GM23338 (cell line): ENCODE data around the gene ERFE.

ENCODE experiments used
- CREB1 ChIP-seq: fragments of 250-450 bp; sonication (Bioruptor Pico); IDR thresholded peaks from 2 replicates; pipeline ENCODE4 v1.5.0; 2020; ENCODE audit warnings: low read depth, mild to moderate bottlenecking, moderate library complexity
- CTCF ChIP-seq, 2 experiments: fragments of 200-600 bp in 1 of 2; sonication (generic) in 1 of 2; conservative IDR thresholded peaks; 2 replicates each; pipeline versions ENCODE4 v1.5.1 to v1.6.1; 2016 to 2017; ENCODE audit warnings: antibody characterized with exemption in 2 of 2, low read depth in 2 of 2, mild to moderate bottlenecking in 2 of 2, moderate library complexity in 1 of 2
- ETS1 ChIP-seq: IDR thresholded peaks from 2 replicates; pipeline ENCODE4 v1.6.1; 2016; ENCODE audit warnings: antibody characterized with exemption
- EZH2 ChIP-seq: fragments of 200-600 bp; sonication (generic); IDR thresholded peaks from one replicate; pipeline ENCODE4 v1.8.0; 2017; ENCODE audit warnings: antibody characterized with exemption, mild to moderate bottlenecking, low read depth; ENCODE audit not compliant: unreplicated experiment
- EZH2phosphoT487 ChIP-seq: fragments of 200-600 bp; sonication (generic); IDR thresholded peaks from one replicate; pipeline ENCODE4 v1.8.1; 2018; ENCODE audit warnings: antibody characterized with exemption; ENCODE audit not compliant: unreplicated experiment
- JUNB ChIP-seq: IDR thresholded peaks from one replicate; pipeline ENCODE4 v1.6.1; 2016; ENCODE audit warnings: antibody characterized with exemption; ENCODE audit not compliant: unreplicated experiment
- NANOG ChIP-seq: IDR thresholded peaks from 2 replicates; pipeline ENCODE4 v1.6.1; 2016; ENCODE audit warnings: antibody characterized with exemption, borderline replicate concordance
- POLR2AphosphoS5 ChIP-seq: IDR thresholded peaks from 2 replicates; pipeline ENCODE4 v1.6.1; 2016; ENCODE audit warnings: antibody characterized with exemption, low read depth
- REST ChIP-seq: IDR thresholded peaks from one replicate; pipeline ENCODE4 v1.6.1; 2018; ENCODE audit warnings: antibody characterized with exemption; ENCODE audit not compliant: unreplicated experiment
- ZNF331 ChIP-seq: fragments of 250-450 bp; sonication (Bioruptor Pico); IDR thresholded peaks from 2 replicates; pipeline ENCODE4 v1.5.0; 2020; ENCODE audit warnings: low read depth, mild to moderate bottlenecking, moderate library complexity

GRCh38 chr2:238140040-238140439 is 18.7 kb upstream of the ERFE start:
- TF ChIP-seq CTCF (conservative IDR thresholded peaks at IDR 0.05; ENCODE audit: low read depth in 2 of 2) (no peak), EZH2phosphoT487 (no peak), JUNB (no peak), REST (no peak), EZH2 (no peak), POLR2AphosphoS5 (no peak), NANOG (no peak), ETS1 (no peak), CREB1 (CRISPR knock-in tag) (no peak), ZNF331 (no peak)
